H1 (cell line): ENCODE data around the gene RNF220. TPM values are rescaled to one million over a fixed set of nuclear protein-coding genes. Genes with fewer than 3 reads are reported as not detected.
A peak's percentile ranks its signal among the peaks of the same experiment; 100 is the strongest.

Experiments
- CTCF ChIA-PET: fragments of 300-600 bp; sonication (Branson Sonifier 250); formaldehyde crosslinking; loops from one replicate; lab custom pipeline; 2021; ENCODE audit not compliant: partially characterized antibody; lab: Charles Lee
- POLR2A ChIA-PET: fragments of 300-600 bp; sonication (Branson Sonifier 250); formaldehyde crosslinking; loops from one replicate; lab custom pipeline; 2021; ENCODE audit warnings: inconsistent platforms; ENCODE audit not compliant: partially characterized antibody; lab: Charles Lee
- DNase-seq, 2 experiments: peaks; one replicate each; pipeline versions ENCODE4 v3.0.0 to v3.0.0-alpha.2; 2010 to 2022; ENCODE audit warnings: low spot score in 2 of 2, low read depth in 1 of 2, mixed read lengths in 1 of 2
- FAIRE-seq: peaks from 2 replicates; lab custom pipeline; 2011; peaks lifted over from hg19 to GRCh38; lab: Jason Lieb, UNC
- H2AFZ ChIP-seq: 2 replicates; pipeline ENCODE4 v1.8.1; 2012; ENCODE audit warnings: low read length, inconsistent platforms
- H2AK5ac ChIP-seq: 2 replicates; pipeline ENCODE4 v1.6.1; 2013; ENCODE audit warnings: low read depth, low read length
- H2BK120ac ChIP-seq: replicated peaks from 2 replicates; pipeline ENCODE3; 2013; ENCODE audit warnings: low read depth, low read length, inconsistent platforms
- H2BK12ac ChIP-seq: 2 replicates; pipeline ENCODE4 v1.6.1; 2013; ENCODE audit warnings: low read depth, low read length
- H2BK15ac ChIP-seq: 2 replicates; pipeline ENCODE4 v1.6.1; 2013; ENCODE audit warnings: low read length
- H2BK20ac ChIP-seq: 2 replicates; pipeline ENCODE4 v1.6.1; 2013; ENCODE audit warnings: low read length
- H2BK5ac ChIP-seq: 2 replicates; pipeline ENCODE4 v1.6.1; 2013; ENCODE audit warnings: low read depth, low read length
- H3K14ac ChIP-seq: 2 replicates; pipeline ENCODE4 v1.6.1; 2013; ENCODE audit warnings: inconsistent platforms; ENCODE audit not compliant: insufficient read length
- H3K18ac ChIP-seq: 2 replicates; pipeline ENCODE4 v1.6.1; 2013; ENCODE audit warnings: low read length; ENCODE audit errors: extremely low read depth
- H3K23ac ChIP-seq: 2 replicates; pipeline ENCODE4 v1.6.1; 2013; ENCODE audit warnings: inconsistent platforms; ENCODE audit not compliant: insufficient read length
- H3K23me2 ChIP-seq: 2 replicates; pipeline ENCODE4 v1.6.1; 2013; ENCODE audit warnings: low read depth, low read length
- H3K27ac ChIP-seq: 2 replicates; pipeline ENCODE4 v1.6.1; 2011; ENCODE audit warnings: low read depth, low read length, inconsistent platforms
- H3K27me3 ChIP-seq, 4 experiments: replicated peaks in 1 of 4; 1 replicate in 1 of 4; 2 replicates in 3 of 4; pipeline versions ENCODE4 v1.6.1 to v1.8.1; 2011 to 2013; ENCODE audit warnings: low read length in 3 of 4, mild to moderate bottlenecking in 3 of 4, inconsistent platforms in 2 of 4, mixed read lengths in 2 of 4, moderate library complexity in 1 of 4; ENCODE audit not compliant: control insufficient read depth in 3 of 4, insufficient read depth in 3 of 4; ENCODE audit errors: extremely low read depth in 1 of 4
- H3K36me3 ChIP-seq, 4 experiments: 2 replicates each; pipeline versions ENCODE4 v1.6.1 to v1.8.1; 2011 to 2013; ENCODE audit warnings: mild to moderate bottlenecking in 4 of 4, low read length in 3 of 4, moderate library complexity in 2 of 4, control low read depth in 1 of 4, inconsistent platforms in 1 of 4; ENCODE audit not compliant: insufficient read depth in 4 of 4, control insufficient read depth in 2 of 4
- H3K4ac ChIP-seq: replicated peaks from 2 replicates; pipeline ENCODE3; 2013; ENCODE audit warnings: low read length, low read depth, mixed read lengths, inconsistent platforms; ENCODE audit not compliant: insufficient read length
- H3K4me1 ChIP-seq, 4 experiments: replicated peaks in 1 of 4; 1 replicate in 1 of 4; 2 replicates in 3 of 4; pipeline versions ENCODE4 v1.6.1 to v1.8.1; 2011 to 2013; ENCODE audit warnings: low read length in 3 of 4, inconsistent platforms in 2 of 4, mixed read lengths in 1 of 4; ENCODE audit not compliant: insufficient read depth in 4 of 4, control insufficient read depth in 3 of 4
- H3K4me2 ChIP-seq, 2 experiments: 2 replicates each; pipeline versions ENCODE4 v1.6.1 to v1.8.1; 2011 to 2013; ENCODE audit warnings: low read depth in 2 of 2, low read length in 2 of 2, control low read depth in 1 of 2, inconsistent platforms in 1 of 2, mild to moderate bottlenecking in 1 of 2; ENCODE audit not compliant: insufficient read depth in 1 of 2
- H3K4me3 ChIP-seq, 4 experiments: fragments of 200-600, 300-600 bp in 1 of 4; sonication (generic), shearing (Covaris generic), sonication (Bioruptor Twin) in 1 of 4; 2 replicates each; pipeline versions ENCODE4 v1.5.1 to v1.8.1; 2011 to 2016; ENCODE audit warnings: low read length in 4 of 4, low read depth in 3 of 4, control low read depth in 2 of 4, inconsistent platforms in 2 of 4, mild to moderate bottlenecking in 2 of 4, mixed read lengths in 1 of 4, moderate library complexity in 1 of 4; ENCODE audit not compliant: insufficient read depth in 2 of 4; ENCODE audit errors: extremely low read depth in 1 of 4
- H3K56ac ChIP-seq: replicated peaks from 2 replicates; pipeline ENCODE3; 2013; ENCODE audit warnings: low read depth, mild to moderate bottlenecking, mixed read lengths, low read length, inconsistent platforms; ENCODE audit not compliant: insufficient read length
- H3K79me1 ChIP-seq: 2 replicates; pipeline ENCODE4 v1.6.1; 2013; ENCODE audit warnings: low read depth, low read length, control low read depth
- H3K79me2 ChIP-seq, 2 experiments: 2 replicates each; pipeline versions ENCODE4 v1.6.1 to v1.8.1; 2012 to 2013; ENCODE audit warnings: low read length in 2 of 2, mild to moderate bottlenecking in 2 of 2, inconsistent platforms in 1 of 2; ENCODE audit not compliant: insufficient read depth in 2 of 2, control insufficient read depth in 1 of 2
- H3K9ac ChIP-seq, 4 experiments: replicated peaks in 1 of 4; 1 replicate in 1 of 4; 2 replicates in 3 of 4; pipeline versions ENCODE4 v1.6.1 to v1.8.1; 2011 to 2013; ENCODE audit warnings: low read depth in 3 of 4, low read length in 3 of 4, control low read depth in 2 of 4, mild to moderate bottlenecking in 2 of 4, moderate library complexity in 2 of 4, inconsistent platforms in 1 of 4; ENCODE audit errors: extremely low read depth in 1 of 4
- H3K9me3 ChIP-seq, 2 experiments: 2 replicates each; pipeline versions ENCODE4 v1.6.1 to v1.8.1; 2012 to 2013; ENCODE audit warnings: mild to moderate bottlenecking in 2 of 2, moderate library complexity in 2 of 2, control low read depth in 1 of 2, inconsistent platforms in 1 of 2, low read depth in 1 of 2, low read length in 1 of 2, mixed read lengths in 1 of 2; ENCODE audit not compliant: insufficient read depth in 2 of 2
- H4K20me1 ChIP-seq, 2 experiments: replicated peaks in 1 of 2; 2 replicates each; pipeline versions ENCODE3 to v1.8.1; 2011 to 2013; ENCODE audit warnings: inconsistent platforms in 2 of 2, low read length in 2 of 2, mild to moderate bottlenecking in 1 of 2; ENCODE audit not compliant: insufficient read depth in 2 of 2, control insufficient read depth in 1 of 2
- H4K5ac ChIP-seq: 2 replicates; pipeline ENCODE4 v1.6.1; 2013; ENCODE audit warnings: low read length, low read depth, mixed read lengths, inconsistent platforms; ENCODE audit not compliant: insufficient read length
- H4K8ac ChIP-seq: 2 replicates; pipeline ENCODE4 v1.8.0; 2013; ENCODE audit warnings: mild to moderate bottlenecking, moderate library complexity, low read length, inconsistent platforms; ENCODE audit not compliant: insufficient read depth; ENCODE audit errors: extremely low read depth
- H4K91ac ChIP-seq: replicated peaks from 2 replicates; pipeline ENCODE3; 2013; ENCODE audit warnings: low read length, mixed read lengths, inconsistent platforms; ENCODE audit not compliant: insufficient read length
- ATF2 ChIP-seq: IDR thresholded peaks from 2 replicates; pipeline ENCODE4 v1.6.1; 2012; ENCODE audit warnings: low read length, inconsistent platforms
- EP300 ChIP-seq, 2 experiments: IDR thresholded peaks; 1 replicate in 1 of 2; 2 replicates in 1 of 2; pipeline ENCODE4 v1.6.1; 2011 to 2012; ENCODE audit warnings: low read depth in 2 of 2, low read length in 2 of 2, mild to moderate bottlenecking in 2 of 2, borderline replicate concordance in 1 of 2, inconsistent platforms in 1 of 2, moderate library complexity in 1 of 2
- FOSL1 ChIP-seq: IDR thresholded peaks from 2 replicates; pipeline ENCODE4 v1.6.1; 2011; ENCODE audit warnings: mild to moderate bottlenecking, low read depth, low read length, moderate library complexity; ENCODE audit not compliant: insufficient read depth
- GABPA ChIP-seq: IDR thresholded peaks from 2 replicates; pipeline ENCODE4 v1.6.1; 2011; ENCODE audit warnings: mild to moderate bottlenecking, low read length, moderate library complexity, borderline replicate concordance; ENCODE audit not compliant: insufficient read depth
- NANOG ChIP-seq: IDR thresholded peaks from 2 replicates; pipeline ENCODE4 v1.6.1; 2011; ENCODE audit warnings: low read length, low read depth, mild to moderate bottlenecking, inconsistent platforms; ENCODE audit not compliant: insufficient read depth, poor library complexity, severe bottlenecking
- NRF1 ChIP-seq: IDR thresholded peaks from 2 replicates; pipeline ENCODE4 v1.6.1; 2011; ENCODE audit warnings: mild to moderate bottlenecking, low read depth, low read length, improper control_type of control experiment
- POU5F1 ChIP-seq: IDR thresholded peaks from 2 replicates; pipeline ENCODE4 v1.6.1; 2011; ENCODE audit warnings: low read depth, mild to moderate bottlenecking, low read length, moderate library complexity
- SAP30 ChIP-seq: fragments of 300-600 bp; sonication (generic); IDR thresholded peaks from 2 replicates; pipeline ENCODE4 v1.7.1; 2012; ENCODE audit warnings: low read length, moderate library complexity, mild to moderate bottlenecking, inconsistent platforms; ENCODE audit not compliant: insufficient read depth, insufficient replicate concordance
- SRF ChIP-seq: IDR thresholded peaks from 2 replicates; pipeline ENCODE4 v1.6.1; 2011; ENCODE audit warnings: mild to moderate bottlenecking, low read depth, low read length, moderate library complexity
- WGBS, 2 experiments: shearing (Covaris generic) in 1 of 2; methylation state at CpG; one replicate each; pipeline versions ENCODE4 v1.1.6 to v1.1.7; 2013 to 2015; ENCODE audit warnings: low lambda C conversion rate in 2 of 2, mixed read lengths in 2 of 2, inconsistent platforms in 1 of 2, low coverage in 1 of 2, missing lambda C conversion rate in 1 of 2; ENCODE audit not compliant: insufficient replicate concordance in 2 of 2, insufficient coverage in 1 of 2, insufficient read length in 1 of 2; ENCODE audit errors: extremely low coverage in 1 of 2, missing lambda C conversion rate in 1 of 2; 5-methylcytosine and 5-hydroxymethylcytosine counted together
- polyA plus RNA-seq, 7 experiments: library from polyadenylated mRNA; depleted of rRNA in 3 of 7; stranded (reverse) in 5 of 7; unstranded in 2 of 7; fragments of >200 nt in 5 of 7; fragments of 200-250 nt in 2 of 7; gene quantifications; 1 replicate in 5 of 7; 2 replicates in 1 of 7; 4 replicates in 1 of 7; pipeline versions ENCODE4 v1.2.1 to v1.2.3, GENCODE V29; 2011 to 2013; ENCODE audit warnings: missing spikeins in 2 of 7, mixed read lengths in 2 of 7
- total RNA-seq: library from RNA; stranded (reverse); fragmentation: NEBNext Ultra II Directional; extraction: Animal tissue kit (Norgen Biotek cat#: 25700); gene quantifications from 2 replicates; pipeline ENCODE4 v1.2.1, GENCODE V29; 2021

Gene RNF220
- total and polyA plus RNA-seq, 2 of the 8 experiments (the other 6 are each of a cell fraction or from before 2014, with no cell fraction given): 123 to 160 TPM

DNA sequence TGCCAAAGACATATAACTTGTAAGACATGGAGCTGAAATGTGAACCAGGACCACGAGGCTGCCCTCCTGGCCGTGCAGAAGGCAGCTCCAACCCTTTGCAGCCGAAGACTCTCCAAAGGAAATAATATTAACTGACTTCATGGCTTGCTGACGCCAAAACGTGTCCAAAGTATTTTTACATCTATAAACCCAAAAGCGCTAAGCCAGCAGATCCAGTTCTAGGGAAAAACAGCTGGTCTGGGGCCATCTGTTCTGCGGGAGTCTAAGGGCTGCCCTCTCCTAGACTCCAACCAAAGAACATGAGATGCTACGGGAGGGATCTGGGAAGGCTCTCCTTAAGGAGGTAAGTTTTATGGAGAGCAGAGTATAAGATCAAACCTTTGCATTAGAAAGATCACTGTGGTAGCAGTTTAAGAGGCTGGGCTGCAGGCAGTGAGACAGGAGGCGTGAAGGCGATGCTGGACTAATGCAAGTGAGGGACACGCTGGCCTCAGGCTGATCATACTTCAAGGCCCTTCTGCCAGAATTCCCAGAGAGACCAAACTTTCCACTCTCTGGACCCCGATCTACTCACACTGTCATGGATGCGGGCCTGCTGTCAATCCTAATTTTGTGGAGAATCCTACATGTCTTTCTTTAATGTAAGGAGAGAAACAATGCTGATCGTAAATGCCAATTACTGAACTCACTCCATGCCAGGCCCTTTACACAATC lies 268.1 kb downstream of the RNF220 start:
- Histone ChIP-seq H3K23ac (no peak overlapping the region), H4K8ac (no peak overlapping the region), H3K23me2 (peaks cover 11% of the 10 kb centered on the region), H4K20me1 (no peaks in the 10 kb centered on the region), H2BK20ac (no peak overlapping the region), H3K4me1 (peaks cover 4 to 11% (median 6%) of the 10 kb centered on the region in 4 experiments; a peak in 6 of 7 replicates), H3K9ac (peak overlapping the region in 2 of 4 experiments; percentile 36 to 74; a peak in 4 of 7 replicates), H3K9me3 (no peaks in the 10 kb centered on the region), H3K14ac (no peak overlapping the region), H3K18ac (no peak overlapping the region), H3K27me3 (no peaks in the 10 kb centered on the region; a peak in 1 of 7 replicates), H3K79me1 (no peaks in the 10 kb centered on the region), H2BK12ac (no peak overlapping the region; the same call in 1 of the 2 replicates), H3K56ac (no peak overlapping the region), H4K91ac (no peak overlapping the region), H2BK5ac (no peak overlapping the region), H3K4me2 (peak overlapping the region; percentile 84 to 93), H3K4me3 (peak overlapping the region; percentile 58 to 93 (median 75)), H2BK15ac (no peak overlapping the region), H3K79me2 (no peaks in the 10 kb centered on the region), H4K5ac (no peak overlapping the region), H3K4ac (no peak overlapping the region), H2AFZ (no peak overlapping the region), H2BK120ac (no peak overlapping the region), H3K36me3 (no peaks in the 10 kb centered on the region), H2AK5ac (no peak overlapping the region; the same call in 1 of the 2 replicates), H3K27ac (no peak overlapping the region)
- DNase-seq (no peak), FAIRE-seq (no peak)
- POLR2A ChIA-PET: interaction anchor here (0.5 to 3.3 kb wide), 8 partner anchors 9 to 338 kb away, joined by 3 to 23 read pairs (median 5); partner anchors contain the start of genes EIF2B3 and HECTD3
- 86% methylated on average over 14 of the region's 14 CpGs; no CpG with 5 or more reads in 1 of the 2 experiments for WGBS, 2 experiments
- CTCF ChIA-PET: interaction anchor here (1.0 to 5.9 kb wide), 6 partner anchors 14 to 34 kb away, joined by 3 to 29 read pairs (median 6); no protein-coding TSS in a partner anchor
- TF ChIP-seq SRF: no peak
- no peak for TF ChIP-seq EP300 (IDR thresholded peaks at IDR 0.05; ENCODE audit: borderline replicate concordance in 1 of 2, low read depth in 2 of 2, low read length in 2 of 2)
- TF ChIP-seq FOSL1: no peak
- TF ChIP-seq NANOG: no peak
- no peak for TF ChIP-seq GABPA
- no peak for TF ChIP-seq NRF1
- TF ChIP-seq POU5F1: no peak
- TF ChIP-seq ATF2: no peak
- no peak for TF ChIP-seq SAP30
